ENCODE measurements around the gene DNM1L.

The DNM1L gene

GRCh38 chr12:32651956-32652210 lies 27.2 kb upstream of the DNM1L start:
- ChIA-PET POLR2A (no interaction called here), CTCF (interaction anchor here (1.2 to 3.1 kb wide), 2 partner anchors 34 to 195 kb away, joined by 3 to 8 read pairs; no protein-coding TSS in a partner anchor)
- no peaks in the 10 kb centered on the region for H3K27me3 ChIP-seq (replicated peaks in 2 of 5; ENCODE audit: control insufficient read depth in 4 of 5, insufficient read depth in 5 of 5, low read length in 4 of 5)
- H3K4me1 ChIP-seq (ENCODE audit: control extremely low read depth in 1 of 4, control insufficient read depth in 4 of 4, insufficient read depth in 4 of 4, low read length in 3 of 4) = no peaks in the 10 kb centered on the region
- no peak for DNase-seq
- H3K27ac ChIP-seq (ENCODE audit: insufficient read depth in 1 of 2, low read depth in 1 of 2, low read length in 2 of 2, poor library complexity in 1 of 2, severe bottlenecking in 2 of 2) = no peak overlapping the region
- 100% methylated on average over 4 of the region's 4 CpGs for WGBS (ENCODE audit: insufficient coverage)
- no peaks in the 10 kb centered on the region for H3K36me3 ChIP-seq (ENCODE audit: control insufficient read depth in 4 of 4, insufficient read depth in 4 of 4, low read length in 3 of 4)
- H3K9me3 ChIP-seq (ENCODE audit: control extremely low read depth in 1 of 5, control insufficient read depth in 4 of 5, insufficient read depth in 2 of 5, low read depth in 1 of 5, low read length in 4 of 5) = no peaks in the 10 kb centered on the region
- H3K4me3 ChIP-seq (ENCODE audit: control insufficient read depth in 1 of 7, extremely low read depth in 1 of 7, insufficient read depth in 4 of 7, low read depth in 2 of 7, low read length in 6 of 7) = no peak overlapping the region

DNA sequence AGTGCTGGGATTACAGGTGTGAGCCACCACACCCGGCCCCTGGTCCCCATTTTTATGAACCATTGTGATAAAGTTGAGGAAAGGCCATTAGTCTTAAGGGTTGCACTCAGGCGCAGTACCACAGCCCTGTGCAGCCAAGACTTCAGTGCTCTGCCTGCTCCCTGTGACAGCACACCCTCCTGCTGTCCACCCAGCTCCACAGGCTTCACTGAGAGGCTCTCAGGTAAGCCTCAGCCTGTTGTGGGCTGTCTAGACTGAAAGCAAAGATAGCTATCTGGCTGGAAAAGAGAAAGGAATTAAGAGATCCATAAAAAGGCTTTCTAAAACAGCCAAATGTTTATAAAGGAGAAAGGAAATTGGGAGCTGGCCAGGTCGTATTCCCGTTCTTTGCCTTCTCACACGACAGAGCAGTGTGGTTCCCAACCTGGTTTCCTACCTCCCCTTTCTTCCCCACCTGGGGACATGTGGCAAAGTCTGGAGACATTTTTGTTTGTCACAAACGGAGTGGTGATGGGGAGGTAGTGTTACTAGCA lies 19.1 kb upstream of the DNM1L start:
- no peak for DNase-seq
- no peaks in the 10 kb centered on the region for H3K27me3 ChIP-seq (replicated peaks in 2 of 5; ENCODE audit: control insufficient read depth in 4 of 5, insufficient read depth in 5 of 5, low read length in 4 of 5)
- ChIA-PET CTCF (interaction anchor here (0.6 to 1.4 kb wide), 3 partner anchors 11 to 202 kb away, joined by 3 read pairs; no protein-coding TSS in a partner anchor), POLR2A (no interaction called here)
- 100% methylated on average over 1 of the region's 6 CpGs for WGBS (ENCODE audit: insufficient coverage)
- H3K4me1 ChIP-seq (ENCODE audit: control extremely low read depth in 1 of 4, control insufficient read depth in 4 of 4, insufficient read depth in 4 of 4, low read length in 3 of 4) = no peaks in the 10 kb centered on the region
- H3K4me3 ChIP-seq (ENCODE audit: control insufficient read depth in 1 of 7, extremely low read depth in 1 of 7, insufficient read depth in 4 of 7, low read depth in 2 of 7, low read length in 6 of 7) = no peak overlapping the region
- no peaks in the 10 kb centered on the region for H3K36me3 ChIP-seq (ENCODE audit: control insufficient read depth in 4 of 4, insufficient read depth in 4 of 4, low read length in 3 of 4)
- H3K9me3 ChIP-seq (ENCODE audit: control extremely low read depth in 1 of 5, control insufficient read depth in 4 of 5, insufficient read depth in 2 of 5, low read depth in 1 of 5, low read length in 4 of 5) = no peaks in the 10 kb centered on the region
- no peak overlapping the region for H3K27ac ChIP-seq (ENCODE audit: insufficient read depth in 1 of 2, low read depth in 1 of 2, low read length in 2 of 2, poor library complexity in 1 of 2, severe bottlenecking in 2 of 2)

GRCh38 chr12:32661706-32662105 lies 17.4 kb upstream of the DNM1L start:
- Histone ChIP-seq H3K4me1 (ENCODE audit: control extremely low read depth in 1 of 4, control insufficient read depth in 4 of 4, insufficient read depth in 4 of 4, low read length in 3 of 4) (no peaks in the 10 kb centered on the region), H3K27me3 (replicated peaks in 2 of 5; ENCODE audit: control insufficient read depth in 4 of 5, insufficient read depth in 5 of 5, low read length in 4 of 5) (no peaks in the 10 kb centered on the region), H3K9me3 (ENCODE audit: control extremely low read depth in 1 of 5, control insufficient read depth in 4 of 5, insufficient read depth in 2 of 5, low read depth in 1 of 5, low read length in 4 of 5) (no peaks in the 10 kb centered on the region), H3K36me3 (ENCODE audit: control insufficient read depth in 4 of 4, insufficient read depth in 4 of 4, low read length in 3 of 4) (no peaks in the 10 kb centered on the region), H3K27ac (ENCODE audit: insufficient read depth in 1 of 2, low read depth in 1 of 2, low read length in 2 of 2, poor library complexity in 1 of 2, severe bottlenecking in 2 of 2) (no peak overlapping the region), H3K4me3 (ENCODE audit: control insufficient read depth in 1 of 7, extremely low read depth in 1 of 7, insufficient read depth in 4 of 7, low read depth in 2 of 7, low read length in 6 of 7) (no peak overlapping the region)
- CTCF ChIA-PET = interaction anchor here (0.7 kb wide), 1 partner anchor 10 kb away, joined by 3 read pairs; no protein-coding TSS in a partner anchor
- WGBS (ENCODE audit: insufficient coverage) = 97% methylated on average over 7 of the region's 7 CpGs
- POLR2A ChIA-PET = no interaction called here
- no peak for DNase-seq

- 100% methylated on average over 1 of the region's 2 CpGs for WGBS (ENCODE audit: insufficient coverage)
- DNase-seq = no peak
- Histone ChIP-seq H3K36me3 (ENCODE audit: control insufficient read depth in 4 of 4, insufficient read depth in 4 of 4, low read length in 3 of 4) (no peaks in the 10 kb centered on the region), H3K4me3 (ENCODE audit: control insufficient read depth in 1 of 7, extremely low read depth in 1 of 7, insufficient read depth in 4 of 7, low read depth in 2 of 7, low read length in 6 of 7) (no peak overlapping the region), H3K27me3 (replicated peaks in 2 of 5; ENCODE audit: control insufficient read depth in 4 of 5, insufficient read depth in 5 of 5, low read length in 4 of 5) (no peaks in the 10 kb centered on the region), H3K4me1 (ENCODE audit: control extremely low read depth in 1 of 4, control insufficient read depth in 4 of 4, insufficient read depth in 4 of 4, low read length in 3 of 4) (no peaks in the 10 kb centered on the region), H3K27ac (ENCODE audit: insufficient read depth in 1 of 2, low read depth in 1 of 2, low read length in 2 of 2, poor library complexity in 1 of 2, severe bottlenecking in 2 of 2) (no peak overlapping the region), H3K9me3 (ENCODE audit: control extremely low read depth in 1 of 5, control insufficient read depth in 4 of 5, insufficient read depth in 2 of 5, low read depth in 1 of 5, low read length in 4 of 5) (no peaks in the 10 kb centered on the region)
- CTCF ChIA-PET = interaction anchor here (1.2 to 1.3 kb wide), 2 partner anchors 9 to 206 kb away, joined by 5 to 7 read pairs; no protein-coding TSS in a partner anchor
- POLR2A ChIA-PET = no interaction called here
Observed at GRCh38 chr12:32662665-32663064, 16.4 kb upstream of the DNM1L start.

DNA sequence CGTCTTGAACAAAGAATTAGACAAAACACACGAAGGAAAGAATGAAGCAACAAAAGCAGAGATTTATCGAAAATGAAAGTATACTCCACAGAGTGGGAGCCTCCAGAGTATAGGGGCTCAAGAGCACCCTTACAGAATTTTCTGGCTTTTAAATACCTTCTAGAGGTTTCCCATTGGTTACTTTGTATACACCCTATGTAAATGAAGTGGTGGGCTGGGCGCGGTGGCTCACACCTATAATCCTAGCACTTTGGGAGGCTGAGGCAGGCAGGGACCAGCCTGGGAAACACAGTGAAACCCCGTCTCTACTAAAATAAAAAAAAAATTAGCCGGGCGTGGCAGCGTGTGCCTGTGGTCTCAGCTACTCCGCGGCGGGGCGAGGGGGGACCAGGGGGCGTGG lies 13.1 kb upstream of the DNM1L start:
- no peak for DNase-seq
- H3K4me3 ChIP-seq (ENCODE audit: control insufficient read depth in 1 of 7, extremely low read depth in 1 of 7, insufficient read depth in 4 of 7, low read depth in 2 of 7, low read length in 6 of 7) = no peak overlapping the region
- H3K4me1 ChIP-seq (ENCODE audit: control extremely low read depth in 1 of 4, control insufficient read depth in 4 of 4, insufficient read depth in 4 of 4, low read length in 3 of 4) = no peaks in the 10 kb centered on the region
- H3K36me3 ChIP-seq (ENCODE audit: control insufficient read depth in 4 of 4, insufficient read depth in 4 of 4, low read length in 3 of 4) = no peaks in the 10 kb centered on the region
- 85% methylated on average over 4 of the region's 14 CpGs for WGBS (ENCODE audit: insufficient coverage)
- ChIA-PET POLR2A (no interaction called here), CTCF (interaction anchor here (1.0 to 8.0 kb wide), 2 partner anchors 10 to 211 kb away, joined by 3 to 96 read pairs; no protein-coding TSS in a partner anchor)
- peaks cover 0 to 10% (median 2%) of the 10 kb centered on the region in 5 experiments for H3K9me3 ChIP-seq (ENCODE audit: control extremely low read depth in 1 of 5, control insufficient read depth in 4 of 5, insufficient read depth in 2 of 5, low read depth in 1 of 5, low read length in 4 of 5)
- H3K27me3 ChIP-seq (replicated peaks in 2 of 5; ENCODE audit: control insufficient read depth in 4 of 5, insufficient read depth in 5 of 5, low read length in 4 of 5) = no peaks in the 10 kb centered on the region
- H3K27ac ChIP-seq (ENCODE audit: insufficient read depth in 1 of 2, low read depth in 1 of 2, low read length in 2 of 2, poor library complexity in 1 of 2, severe bottlenecking in 2 of 2) = no peak overlapping the region

DNA sequence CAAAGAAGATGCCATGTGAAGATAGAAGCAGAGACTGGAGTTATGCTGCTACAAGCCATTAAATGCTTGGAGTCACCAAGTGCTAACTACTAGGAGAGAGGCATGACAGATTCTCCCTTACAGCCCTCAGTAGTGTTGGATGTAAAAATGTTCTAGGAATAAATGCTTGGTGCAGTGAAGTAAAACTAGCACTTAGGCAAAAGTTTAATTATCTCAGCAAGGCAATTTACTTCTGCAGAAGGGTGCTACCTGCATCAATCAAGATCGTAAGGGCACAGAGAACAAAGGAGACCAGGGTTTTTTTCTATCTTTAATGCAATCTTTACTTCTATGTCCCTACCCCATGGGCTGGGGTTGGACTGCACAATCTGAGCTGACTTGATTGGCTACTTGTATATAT lies 9.5 kb upstream of the DNM1L start:
- 100% methylated on average over 1 of the region's 1 CpG for WGBS (ENCODE audit: insufficient coverage)
- DNase-seq = no peak
- no peak overlapping the region for H3K4me3 ChIP-seq (ENCODE audit: control insufficient read depth in 1 of 7, extremely low read depth in 1 of 7, insufficient read depth in 4 of 7, low read depth in 2 of 7, low read length in 6 of 7)
- no peaks in the 10 kb centered on the region for H3K36me3 ChIP-seq (ENCODE audit: control insufficient read depth in 4 of 4, insufficient read depth in 4 of 4, low read length in 3 of 4)
- ChIA-PET POLR2A (no interaction called here), CTCF (interaction anchor here (0.7 to 8.0 kb wide), 6 partner anchors 12 to 303 kb away, joined by 3 to 96 read pairs (median 6); no protein-coding TSS in a partner anchor)
- H3K27me3 ChIP-seq (replicated peaks in 2 of 5; ENCODE audit: control insufficient read depth in 4 of 5, insufficient read depth in 5 of 5, low read length in 4 of 5) = no peaks in the 10 kb centered on the region
- H3K4me1 ChIP-seq (ENCODE audit: control extremely low read depth in 1 of 4, control insufficient read depth in 4 of 4, insufficient read depth in 4 of 4, low read length in 3 of 4) = peaks cover 0 to 2% (median under 1%) of the 10 kb centered on the region in 4 experiments
- no peak overlapping the region for H3K27ac ChIP-seq (ENCODE audit: insufficient read depth in 1 of 2, low read depth in 1 of 2, low read length in 2 of 2, poor library complexity in 1 of 2, severe bottlenecking in 2 of 2)
- H3K9me3 ChIP-seq (ENCODE audit: control extremely low read depth in 1 of 5, control insufficient read depth in 4 of 5, insufficient read depth in 2 of 5, low read depth in 1 of 5, low read length in 4 of 5) = peaks cover 0 to 10% (median 2%) of the 10 kb centered on the region in 5 experiments

GRCh38 chr12:32671930-32672780 lies 6.9 kb upstream of the DNM1L start:
- DNase-seq = peak; percentile 74 to 93 (median 91)
- Histone ChIP-seq H3K9me3 (ENCODE audit: control extremely low read depth in 1 of 5, control insufficient read depth in 4 of 5, insufficient read depth in 2 of 5, low read depth in 1 of 5, low read length in 4 of 5) (peaks cover 0 to 10% (median 2%) of the 10 kb centered on the region in 5 experiments), H3K36me3 (ENCODE audit: control insufficient read depth in 4 of 4, insufficient read depth in 4 of 4, low read length in 3 of 4) (no peaks in the 10 kb centered on the region), H3K4me1 (ENCODE audit: control extremely low read depth in 1 of 4, control insufficient read depth in 4 of 4, insufficient read depth in 4 of 4, low read length in 3 of 4) (peaks cover 0 to 3% (median under 1%) of the 10 kb centered on the region in 4 experiments), H3K4me3 (ENCODE audit: control insufficient read depth in 1 of 7, extremely low read depth in 1 of 7, insufficient read depth in 4 of 7, low read depth in 2 of 7, low read length in 6 of 7) (no peak overlapping the region), H3K27me3 (replicated peaks in 2 of 5; ENCODE audit: control insufficient read depth in 4 of 5, insufficient read depth in 5 of 5, low read length in 4 of 5) (no peaks in the 10 kb centered on the region), H3K27ac (ENCODE audit: insufficient read depth in 1 of 2, low read depth in 1 of 2, low read length in 2 of 2, poor library complexity in 1 of 2, severe bottlenecking in 2 of 2) (no peak overlapping the region)
- CTCF ChIA-PET = interaction anchor here (0.6 to 8.0 kb wide), 29 partner anchors 9 to 1019 kb away, joined by 3 to 96 read pairs (median 3); partner anchors contain the start of genes ETFBKMT and YARS2
- WGBS (ENCODE audit: insufficient coverage) = 7% methylated on average over 2 of the region's 11 CpGs
- POLR2A ChIA-PET = no interaction called here
